PC-9 (cell line): ENCODE measurements around the gene IGF2R.

Experiments
- EZH2 ChIP-seq: fragments of 200-600 bp; sonication (generic); IDR thresholded peaks from 2 replicates; pipeline ENCODE4 v1.8.0; 2017; ENCODE audit warnings: antibody characterized with exemption, low read depth
- TF ChIP-seq, protein P1 (sequence below): fragments of 200-600 bp; sonication (generic); conservative IDR thresholded peaks from 2 replicates; pipeline ENCODE4 v1.6.1; 2017; ENCODE audit warnings: mixed run types, antibody characterized with exemption, mild to moderate bottlenecking, moderate library complexity

DNA sequence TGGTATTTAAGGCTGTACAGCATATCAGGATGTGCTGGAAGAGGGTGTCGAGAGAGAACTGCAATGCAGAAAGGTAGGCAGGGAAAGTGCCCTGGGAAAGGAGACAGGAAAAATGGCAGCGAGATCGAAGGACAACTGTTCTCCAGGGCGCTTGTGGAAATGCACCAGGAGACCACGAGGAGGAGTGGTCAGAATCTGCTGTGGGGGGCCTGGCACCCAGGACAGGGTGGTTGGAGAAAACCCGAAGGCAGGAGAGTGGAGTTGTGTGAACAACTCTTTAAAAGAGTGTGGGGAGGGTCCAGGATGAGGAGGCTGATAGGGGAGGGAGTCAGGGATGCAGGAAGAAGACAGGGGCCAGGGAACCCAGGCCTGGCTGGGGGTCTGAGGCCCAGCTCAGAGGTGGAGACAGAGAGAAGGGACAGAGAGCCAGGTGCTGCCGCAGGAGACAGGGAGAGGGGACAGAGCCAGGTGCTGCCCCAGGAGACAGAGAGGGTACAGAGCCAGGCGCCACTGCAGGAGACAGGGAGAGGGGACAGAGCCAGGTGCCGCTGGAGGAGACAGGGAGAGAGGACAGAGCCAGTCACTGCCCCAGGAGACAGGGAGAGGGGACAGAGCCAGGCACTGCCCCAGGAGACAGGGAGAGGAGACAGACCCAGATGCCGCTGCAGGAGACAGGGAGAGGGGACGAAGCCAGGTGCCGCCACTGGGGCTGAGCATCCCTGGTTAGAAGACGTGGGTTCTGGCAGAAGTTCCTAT is 162.0 kb downstream of the IGF2R start:
- TF ChIP-seq, protein P1, sequence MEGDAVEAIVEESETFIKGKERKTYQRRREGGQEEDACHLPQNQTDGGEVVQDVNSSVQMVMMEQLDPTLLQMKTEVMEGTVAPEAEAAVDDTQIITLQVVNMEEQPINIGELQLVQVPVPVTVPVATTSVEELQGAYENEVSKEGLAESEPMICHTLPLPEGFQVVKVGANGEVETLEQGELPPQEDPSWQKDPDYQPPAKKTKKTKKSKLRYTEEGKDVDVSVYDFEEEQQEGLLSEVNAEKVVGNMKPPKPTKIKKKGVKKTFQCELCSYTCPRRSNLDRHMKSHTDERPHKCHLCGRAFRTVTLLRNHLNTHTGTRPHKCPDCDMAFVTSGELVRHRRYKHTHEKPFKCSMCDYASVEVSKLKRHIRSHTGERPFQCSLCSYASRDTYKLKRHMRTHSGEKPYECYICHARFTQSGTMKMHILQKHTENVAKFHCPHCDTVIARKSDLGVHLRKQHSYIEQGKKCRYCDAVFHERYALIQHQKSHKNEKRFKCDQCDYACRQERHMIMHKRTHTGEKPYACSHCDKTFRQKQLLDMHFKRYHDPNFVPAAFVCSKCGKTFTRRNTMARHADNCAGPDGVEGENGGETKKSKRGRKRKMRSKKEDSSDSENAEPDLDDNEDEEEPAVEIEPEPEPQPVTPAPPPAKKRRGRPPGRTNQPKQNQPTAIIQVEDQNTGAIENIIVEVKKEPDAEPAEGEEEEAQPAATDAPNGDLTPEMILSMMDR, result no peak
- TF ChIP-seq EZH2, result no peak
